GM23248 (cell line): Measurements from ENCODE around the gene POLL. TPM values are rescaled to one million over a fixed set of nuclear protein-coding genes. Genes with fewer than 3 reads are reported as not detected.

Experiments used
- DNase-seq: peaks from one replicate; pipeline ENCODE4 v3.0.0-alpha.2; 2015
- H2AFZ ChIP-seq: fragments of 200-600 bp; sonication (generic); 2 replicates; pipeline ENCODE4 v1.6.1; 2016; ENCODE audit warnings: antibody characterized with exemption
- H3F3A ChIP-seq: fragments of 200-600 bp; sonication (generic); 2 replicates; pipeline ENCODE4 v1.6.1; 2016; ENCODE audit warnings: mild to moderate bottlenecking, antibody characterized with exemption, mixed run types; ENCODE audit not compliant: insufficient read depth
- H3K27ac ChIP-seq: fragments of 200-600 bp; sonication (generic); 2 replicates; pipeline ENCODE4 v1.5.1; 2016; ENCODE audit warnings: mild to moderate bottlenecking
- H3K27me3 ChIP-seq: fragments of 200-600 bp; sonication (generic); replicated peaks from 2 replicates; pipeline ENCODE4 v1.6.1; 2016; ENCODE audit warnings: mild to moderate bottlenecking; ENCODE audit not compliant: insufficient read depth
- H3K36me3 ChIP-seq: fragments of 200-600 bp; sonication (generic); 2 replicates; pipeline ENCODE4 v1.6.1; 2016; ENCODE audit warnings: low read depth, mild to moderate bottlenecking
- H3K4me1 ChIP-seq: fragments of 200-600 bp; sonication (generic); 2 replicates; pipeline ENCODE4 v1.6.1; 2016; ENCODE audit warnings: mild to moderate bottlenecking; ENCODE audit not compliant: insufficient read depth
- H3K4me2 ChIP-seq: fragments of 200-600 bp; sonication (generic); one replicate; pipeline ENCODE4 v1.6.1; 2016; ENCODE audit warnings: mild to moderate bottlenecking; ENCODE audit not compliant: unreplicated experiment
- H3K4me3 ChIP-seq: fragments of 200-600 bp; sonication (generic); 2 replicates; pipeline ENCODE4 v1.5.1; 2016; ENCODE audit warnings: mild to moderate bottlenecking
- H3K79me2 ChIP-seq: fragments of 200-600 bp; sonication (generic); 2 replicates; pipeline ENCODE4 v1.6.1; 2016; ENCODE audit warnings: mild to moderate bottlenecking; ENCODE audit not compliant: insufficient read depth
- H3K9ac ChIP-seq: fragments of 200-600 bp; sonication (generic); 2 replicates; pipeline ENCODE4 v1.6.1; 2016; ENCODE audit warnings: mild to moderate bottlenecking
- H3K9me2 ChIP-seq: fragments of 200-600 bp; sonication (generic); 2 replicates; pipeline ENCODE4 v1.6.1; 2016; ENCODE audit warnings: mixed run types, mild to moderate bottlenecking, moderate library complexity; ENCODE audit not compliant: insufficient read depth
- H3K9me3 ChIP-seq: fragments of 200-600 bp; sonication (generic); one replicate; pipeline ENCODE4 v1.6.1; 2017; ENCODE audit warnings: low read depth
- H4K20me1 ChIP-seq: fragments of 200-600 bp; sonication (generic); 2 replicates; pipeline ENCODE4 v1.6.0; 2016; ENCODE audit not compliant: insufficient read depth
- EZH2 ChIP-seq: fragments of 200-600 bp; sonication (generic); IDR thresholded peaks from 2 replicates; pipeline ENCODE4 v1.6.1; 2018; ENCODE audit warnings: antibody characterized with exemption, mild to moderate bottlenecking; ENCODE audit not compliant: insufficient read depth, poor library complexity, severe bottlenecking
- EZH2phosphoT487 ChIP-seq: fragments of 200-600 bp; sonication (generic); IDR thresholded peaks from 2 replicates; pipeline ENCODE4 v1.6.1; 2018; ENCODE audit warnings: antibody characterized with exemption, moderate library complexity, mild to moderate bottlenecking, low read depth; ENCODE audit not compliant: insufficient read depth
- WGBS, 2 experiments: methylation state at CpG; one replicate each; pipeline ENCODE4 v1.1.6; 2015 to 2017; ENCODE audit warnings: low lambda C conversion rate in 2 of 2, low coverage in 1 of 2; ENCODE audit errors: missing lambda C conversion rate in 2 of 2; 5-methylcytosine and 5-hydroxymethylcytosine counted together
- in situ Hi-C: fragments of 300-500 bp; cut with MboI; formaldehyde crosslinking; loops from 2 replicates; pipeline ENCODE4 v1.15.0; 2020
- polyA plus RNA-seq: library from polyadenylated mRNA; unstranded; fragments of >200 nt; fragmentation: Nextera tagmentation; extraction: Ambion mirVana; gene quantifications from 2 replicates; pipeline ENCODE4 v1.2.1, GENCODE V29; 2016
- total RNA-seq: library from RNA; depleted of rRNA; stranded (reverse); fragments of >200 nt; shearing (Covaris generic); gene quantifications from 2 replicates; pipeline ENCODE4 v1.2.3, GENCODE V29; 2014

The POLL gene
- total and polyA plus RNA-seq, 2 experiments from 2014 or later: 12.1 to 13.1 TPM

- in situ Hi-C loops: loop anchor here (10.0 kb wide), 1 partner anchor 350 kb away; no protein-coding TSS in a partner anchor
- H3K27me3 ChIP-seq: peaks cover 27% of the 10 kb centered on the region
Measured at GRCh38 chr10:101564490-101564991, 23.5 kb downstream of the POLL start.

GRCh38 chr10:101563497-101564040 lies 24.5 kb downstream of the POLL start:
- Histone ChIP-seq H4K20me1 (no peaks in the 10 kb centered on the region), H3K9ac (no peak overlapping the region), H2AFZ (no peak overlapping the region), H3K9me2 (no peaks in the 10 kb centered on the region), H3K36me3 (no peaks in the 10 kb centered on the region), H3K27me3 (peaks cover 22% of the 10 kb centered on the region), H3K4me2 (no peak overlapping the region), H3F3A (no peaks in the 10 kb centered on the region), H3K79me2 (no peaks in the 10 kb centered on the region), H3K4me3 (no peak overlapping the region), H3K4me1 (no peaks in the 10 kb centered on the region), H3K27ac (no peak overlapping the region), H3K9me3 (no peaks in the 10 kb centered on the region)
- TF ChIP-seq EZH2: no peak
- no peak for TF ChIP-seq EZH2phosphoT487
- DNase-seq: no peak
- 63 to 75% methylated on average over 11 of the region's 11 CpGs for WGBS, 2 experiments
- in situ Hi-C loops: loop anchor here (10.0 kb wide), 1 partner anchor 349 kb away; no protein-coding TSS in a partner anchor

More at GRCh38 chr10:101564490-101564991, 23.5 kb downstream of the POLL start:
- no peaks in the 10 kb centered on the region for H3F3A ChIP-seq
- no peak for DNase-seq
- no peak overlapping the region for H2AFZ ChIP-seq
- H3K79me2 ChIP-seq: no peaks in the 10 kb centered on the region
- H3K4me3 ChIP-seq: no peak overlapping the region
- 70 to 74% methylated on average over 15 of the region's 15 CpGs for WGBS, 2 experiments
- H3K27ac ChIP-seq: no peak overlapping the region
- H3K36me3 ChIP-seq: no peaks in the 10 kb centered on the region
- H3K9me2 ChIP-seq: no peaks in the 10 kb centered on the region
- H3K4me1 ChIP-seq: no peaks in the 10 kb centered on the region
- no peaks in the 10 kb centered on the region for H4K20me1 ChIP-seq
- H3K9ac ChIP-seq: no peak overlapping the region
- no peaks in the 10 kb centered on the region for H3K9me3 ChIP-seq
- no peak overlapping the region for H3K4me2 ChIP-seq
- no peak for TF ChIP-seq EZH2
- no peak for TF ChIP-seq EZH2phosphoT487

DNA sequence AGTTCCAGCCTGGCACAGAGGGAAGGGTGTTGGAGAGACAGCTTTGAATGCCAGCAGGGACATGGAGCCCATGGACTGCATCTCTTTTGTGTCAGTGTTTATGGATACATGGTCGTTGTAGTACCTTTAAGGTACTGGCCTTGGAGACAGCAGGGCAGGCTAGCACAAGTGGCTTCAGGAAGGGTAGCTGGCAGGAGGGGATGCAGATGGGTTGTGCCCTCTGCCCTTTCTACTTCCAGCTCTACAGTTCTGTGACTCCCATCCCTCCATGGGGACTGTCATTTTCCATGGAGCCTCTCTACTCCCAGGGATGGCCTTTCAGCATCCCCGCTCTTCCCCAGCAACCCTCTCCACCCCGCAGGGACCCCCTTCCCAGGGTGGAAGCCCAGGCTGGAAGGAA lies 25.1 kb downstream of the POLL start:
- no peaks in the 10 kb centered on the region for H4K20me1 ChIP-seq
- no peak overlapping the region for H3K9ac ChIP-seq
- H3K4me3 ChIP-seq: no peak overlapping the region
- H3K4me1 ChIP-seq: no peaks in the 10 kb centered on the region; the same call in 1 of the 2 replicates
- peaks cover 22% of the 10 kb centered on the region for H3K27me3 ChIP-seq
- DNase-seq: no peak
- 54 to 63% methylated on average over 3 of the region's 3 CpGs for WGBS, 2 experiments
- no peaks in the 10 kb centered on the region for H3K9me3 ChIP-seq
- H3K36me3 ChIP-seq: no peaks in the 10 kb centered on the region
- H3K9me2 ChIP-seq: no peaks in the 10 kb centered on the region
- no peak for TF ChIP-seq EZH2
- TF ChIP-seq EZH2phosphoT487: no peak
- H3K4me2 ChIP-seq: no peak overlapping the region
- H2AFZ ChIP-seq: no peak overlapping the region
- H3K79me2 ChIP-seq: no peaks in the 10 kb centered on the region
- no peak overlapping the region for H3K27ac ChIP-seq
- in situ Hi-C loops: loop anchor here (10.0 kb wide), 1 partner anchor 348 kb away; no protein-coding TSS in a partner anchor
- H3F3A ChIP-seq: no peaks in the 10 kb centered on the region

DNA sequence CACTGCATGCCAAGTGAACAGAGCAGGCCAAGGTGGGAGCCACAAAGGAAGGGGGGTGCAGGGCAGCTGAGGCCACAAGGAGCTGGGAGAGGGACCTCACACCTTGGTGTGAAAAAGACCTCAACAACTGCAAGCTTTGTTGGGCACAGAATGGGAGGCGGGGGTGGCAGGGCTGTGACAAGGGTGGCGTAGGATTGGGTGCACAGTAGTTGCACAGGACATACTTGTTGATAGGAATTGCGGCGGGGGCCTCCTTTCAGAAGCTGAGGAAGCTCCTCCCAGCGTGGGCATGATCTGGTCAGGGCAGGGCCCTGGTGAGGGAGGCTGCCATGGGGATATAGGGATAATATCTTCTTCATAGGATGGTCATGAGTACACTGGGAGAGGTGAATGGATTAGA lies 25.8 kb downstream of the POLL start:
- Histone ChIP-seq H3F3A (no peaks in the 10 kb centered on the region), H3K4me2 (no peak overlapping the region), H4K20me1 (no peaks in the 10 kb centered on the region), H3K36me3 (no peaks in the 10 kb centered on the region), H2AFZ (no peak overlapping the region), H3K9me3 (no peaks in the 10 kb centered on the region), H3K4me1 (no peaks in the 10 kb centered on the region; the same call in 1 of the 2 replicates), H3K79me2 (no peaks in the 10 kb centered on the region), H3K4me3 (no peak overlapping the region), H3K9me2 (no peaks in the 10 kb centered on the region), H3K27ac (no peak overlapping the region), H3K9ac (no peak overlapping the region), H3K27me3 (peaks cover 16% of the 10 kb centered on the region)
- 55 to 56% methylated on average over 5 of the region's 5 CpGs for WGBS, 2 experiments
- no peak for DNase-seq
- TF ChIP-seq EZH2phosphoT487 (no peak), EZH2 (no peak)
- in situ Hi-C loops: loop anchor here (10.0 kb wide), 1 partner anchor 347 kb away; no protein-coding TSS in a partner anchor
